MG63 (cell line): ENCODE data around the gene DLG2. TPM values are rescaled to one million over a fixed set of nuclear protein-coding genes. Genes with fewer than 3 reads are reported as not detected.

Source experiments
- DNase-seq: peaks from one replicate; pipeline ENCODE4 v3.0.0-alpha.2; 2020
- H3K27me3 ChIP-seq: fragments of 250-450 bp; sonication (Bioruptor Pico); 2 replicates; pipeline ENCODE4 v1.5.1; 2020; ENCODE audit warnings: mild to moderate bottlenecking, moderate library complexity
- H3K36me3 ChIP-seq: fragments of 250-450 bp; sonication (Bioruptor Pico); 2 replicates; pipeline ENCODE4 v1.5.1; 2020; ENCODE audit warnings: mild to moderate bottlenecking, moderate library complexity
- H3K4me3 ChIP-seq: fragments of 250-450 bp; sonication (Bioruptor Pico); 2 replicates; pipeline ENCODE4 v1.5.1; 2020; ENCODE audit warnings: mild to moderate bottlenecking, moderate library complexity
- H3K9me3 ChIP-seq: fragments of 250-450 bp; sonication (Bioruptor Pico); 2 replicates; pipeline ENCODE4 v1.5.1; 2020; ENCODE audit warnings: mild to moderate bottlenecking, moderate library complexity
- total RNA-seq: library from RNA; depleted of rRNA; stranded (reverse); fragments of >200 nt; shearing (Covaris generic); gene quantifications from 2 replicates; pipeline ENCODE4 v1.2.3, GENCODE V29; 2014; ENCODE audit warnings: low replicate concordance

DLG2 gene
- total RNA-seq, 1 experiment from 2014 or later, result 0.10 TPM

- Histone ChIP-seq H3K27me3 (no peaks in the 10 kb centered on the region), H3K4me3 (no peak overlapping the region), H3K9me3 (no peaks in the 10 kb centered on the region), H3K36me3 (no peaks in the 10 kb centered on the region)
- DNase-seq, result no peak
Observed at GRCh38 chr11:83706566-83706965, 1920.6 kb downstream of the DLG2 start.

- Histone ChIP-seq H3K36me3 (no peaks in the 10 kb centered on the region), H3K27me3 (no peaks in the 10 kb centered on the region; the same call in 1 of the 2 replicates), H3K9me3 (no peaks in the 10 kb centered on the region), H3K4me3 (no peak overlapping the region)
- no peak for DNase-seq
Observed at GRCh38 chr11:83702796-83703195, 1924.3 kb downstream of the DLG2 start.

- no peaks in the 10 kb centered on the region; the same call in 1 of the 2 replicates for H3K27me3 ChIP-seq
- H3K4me3 ChIP-seq, result no peak overlapping the region
- H3K9me3 ChIP-seq, result no peaks in the 10 kb centered on the region
Observed at GRCh38 chr11:83697518-83697917, 1929.6 kb downstream of the DLG2 start.

GRCh38 chr11:83695046-83695445, 1932.1 kb downstream of the DLG2 start:
- DNase-seq, result no peak
- Histone ChIP-seq H3K9me3 (no peaks in the 10 kb centered on the region), H3K36me3 (no peaks in the 10 kb centered on the region), H3K27me3 (no peaks in the 10 kb centered on the region; the same call in 1 of the 2 replicates), H3K4me3 (no peak overlapping the region)

More at GRCh38 chr11:83697518-83697917, 1929.6 kb downstream of the DLG2 start:
- no peak for DNase-seq
- H3K36me3 ChIP-seq, result no peaks in the 10 kb centered on the region

GRCh38 chr11:83694191-83694910, 1932.8 kb downstream of the DLG2 start:
- no peaks in the 10 kb centered on the region; the same call in 1 of the 2 replicates for H3K27me3 ChIP-seq
- no peak overlapping the region for H3K4me3 ChIP-seq
- no peak for DNase-seq
- H3K36me3 ChIP-seq, result no peaks in the 10 kb centered on the region
- H3K9me3 ChIP-seq, result no peaks in the 10 kb centered on the region

- Histone ChIP-seq H3K27me3 (no peaks in the 10 kb centered on the region; the same call in 1 of the 2 replicates), H3K9me3 (no peaks in the 10 kb centered on the region), H3K4me3 (no peak overlapping the region), H3K36me3 (no peaks in the 10 kb centered on the region)
- DNase-seq, result no peak
Observed at GRCh38 chr11:83693306-83693992, 1933.7 kb downstream of the DLG2 start.

GRCh38 chr11:83692675-83693074, 1934.5 kb downstream of the DLG2 start:
- Histone ChIP-seq H3K27me3 (no peaks in the 10 kb centered on the region), H3K4me3 (no peak overlapping the region), H3K9me3 (no peaks in the 10 kb centered on the region), H3K36me3 (no peaks in the 10 kb centered on the region)
- DNase-seq, result no peak

GRCh38 chr11:83691451-83691950, 1935.6 kb downstream of the DLG2 start:
- H3K27me3 ChIP-seq, result no peaks in the 10 kb centered on the region
- no peaks in the 10 kb centered on the region for H3K36me3 ChIP-seq
- H3K4me3 ChIP-seq, result no peak overlapping the region
- DNase-seq, result no peak
- no peaks in the 10 kb centered on the region for H3K9me3 ChIP-seq

- Histone ChIP-seq H3K27me3 (no peaks in the 10 kb centered on the region), H3K4me3 (no peak overlapping the region), H3K36me3 (no peaks in the 10 kb centered on the region), H3K9me3 (no peaks in the 10 kb centered on the region)
- no peak for DNase-seq
Observed at GRCh38 chr11:83689144-83689780, 1937.9 kb downstream of the DLG2 start.

GRCh38 chr11:83687787-83688186, 1939.4 kb downstream of the DLG2 start:
- H3K36me3 ChIP-seq, result no peaks in the 10 kb centered on the region
- no peak overlapping the region for H3K4me3 ChIP-seq
- no peak for DNase-seq
- no peaks in the 10 kb centered on the region for H3K27me3 ChIP-seq
- H3K9me3 ChIP-seq, result no peaks in the 10 kb centered on the region

- Histone ChIP-seq H3K9me3 (no peaks in the 10 kb centered on the region), H3K36me3 (no peaks in the 10 kb centered on the region), H3K27me3 (peaks cover 6% of the 10 kb centered on the region; the same call in 1 of the 2 replicates), H3K4me3 (no peak overlapping the region)
- DNase-seq, result no peak
Observed at GRCh38 chr11:83685730-83686129, 1941.4 kb downstream of the DLG2 start.

GRCh38 chr11:83684071-83684470, 1943.1 kb downstream of the DLG2 start:
- Histone ChIP-seq H3K4me3 (no peak overlapping the region), H3K36me3 (no peaks in the 10 kb centered on the region), H3K9me3 (no peaks in the 10 kb centered on the region), H3K27me3 (peaks cover 13% of the 10 kb centered on the region)
- no peak for DNase-seq

GRCh38 chr11:83682611-83682973, 1944.6 kb downstream of the DLG2 start:
- no peaks in the 10 kb centered on the region for H3K9me3 ChIP-seq
- no peaks in the 10 kb centered on the region for H3K36me3 ChIP-seq
- no peak for DNase-seq
- H3K27me3 ChIP-seq, result peaks cover 13% of the 10 kb centered on the region
- H3K4me3 ChIP-seq, result no peak overlapping the region

- peaks cover 13% of the 10 kb centered on the region for H3K27me3 ChIP-seq
- H3K4me3 ChIP-seq, result no peak overlapping the region
- DNase-seq, result no peak
- no peaks in the 10 kb centered on the region for H3K9me3 ChIP-seq
- H3K36me3 ChIP-seq, result no peaks in the 10 kb centered on the region
Observed at GRCh38 chr11:83681906-83682610, 1945.1 kb downstream of the DLG2 start.

- no peaks in the 10 kb centered on the region for H3K36me3 ChIP-seq
- H3K27me3 ChIP-seq, result peaks cover 13% of the 10 kb centered on the region
- H3K4me3 ChIP-seq, result no peak overlapping the region
- no peak for DNase-seq
- H3K9me3 ChIP-seq, result no peaks in the 10 kb centered on the region
Observed at GRCh38 chr11:83681031-83681781, 1945.9 kb downstream of the DLG2 start.

GRCh38 chr11:83680321-83680720, 1946.8 kb downstream of the DLG2 start:
- peaks cover 13% of the 10 kb centered on the region for H3K27me3 ChIP-seq
- no peak for DNase-seq
- no peak overlapping the region for H3K4me3 ChIP-seq
- H3K36me3 ChIP-seq, result no peaks in the 10 kb centered on the region
- no peaks in the 10 kb centered on the region for H3K9me3 ChIP-seq
